Measurements from ENCODE around the gene PGP. TPM values are rescaled to one million over a fixed set of nuclear protein-coding genes. Genes with fewer than 3 reads are reported as not detected.

The PGP gene
- total and polyA plus RNA-seq, 10 of the 15 experiments (the other 5 are each of a cell fraction or from before 2014, with no cell fraction given), result 0.42 to 28.0 (median 12.1) TPM

DNA sequence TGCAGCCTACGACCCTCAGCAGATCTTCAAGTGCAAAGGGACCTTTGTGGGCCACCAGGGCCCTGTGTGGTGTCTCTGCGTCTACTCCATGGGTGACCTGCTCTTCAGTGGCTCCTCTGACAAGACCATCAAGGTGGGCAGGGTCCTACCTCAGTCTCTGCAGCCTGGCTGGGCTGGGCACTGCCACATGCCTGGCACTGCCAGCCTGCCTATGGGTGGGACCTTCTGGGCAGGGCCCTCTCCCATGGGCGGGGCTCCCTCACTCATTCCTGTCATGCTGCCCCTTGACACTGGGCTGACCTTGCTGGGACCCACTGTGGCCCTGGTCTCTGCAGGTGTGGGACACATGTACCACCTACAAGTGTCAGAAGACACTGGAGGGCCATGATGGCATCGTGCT, 40.7 kb downstream of the PGP start:
- no peak for ATAC-seq
- Histone ChIP-seq H3K79me2 (ENCODE audit: control insufficient read depth, insufficient read depth, low read length) (no peaks in the 10 kb centered on the region), H3K27me3 (replicated peaks in 1 of 2; ENCODE audit: control insufficient read depth in 2 of 2, insufficient read depth in 2 of 2, low read length in 1 of 2) (no peaks in the 10 kb centered on the region), H3K9me3 (replicated peaks; ENCODE audit: control insufficient read depth, insufficient read depth, low read length) (no peaks in the 10 kb centered on the region), H3K27ac (ENCODE audit: control insufficient read depth, insufficient read depth) (no peak overlapping the region), H2AFZ (ENCODE audit: control insufficient read depth, low read depth, low read length) (no peak overlapping the region), H3K36me3 (ENCODE audit: control insufficient read depth in 2 of 2, insufficient read depth in 2 of 2, low read length in 1 of 2) (peaks cover 7 to 11% of the 10 kb centered on the region in 2 experiments; a peak in 3 of 4 replicates), H3K4me2 (ENCODE audit: control insufficient read depth, insufficient read depth) (no peak overlapping the region), H4K20me1 (ENCODE audit: control insufficient read depth, insufficient read depth) (no peaks in the 10 kb centered on the region), H3K4me3 (no peak overlapping the region), H3K4me1 (ENCODE audit: control insufficient read depth, insufficient read depth, low read length) (no peaks in the 10 kb centered on the region), H3K9ac (ENCODE audit: control insufficient read depth, insufficient read depth, low read length) (no peak overlapping the region)
- DNase-seq (ENCODE audit: low read depth, low spot score), result no peak
- in situ Hi-C loops (cut with MboI) (no loop called here), intact Hi-C loops (cut with micrococcal nuclease; ENCODE audit: unreplicated experiment) (no loop called here)
- POLR2A ChIA-PET, result no interaction called here
- SMC1A ChIA-PET (ENCODE audit: uncharacterized antibody, unreplicated experiment), result no interaction called here
- CTCF ChIA-PET, result no interaction called here
- BruUV-seq (replicated peaks), result no TSS peak
- RAD21 ChIA-PET (ENCODE audit: unreplicated experiment), result no interaction called here
- TF ChIP-seq, protein P1, sequence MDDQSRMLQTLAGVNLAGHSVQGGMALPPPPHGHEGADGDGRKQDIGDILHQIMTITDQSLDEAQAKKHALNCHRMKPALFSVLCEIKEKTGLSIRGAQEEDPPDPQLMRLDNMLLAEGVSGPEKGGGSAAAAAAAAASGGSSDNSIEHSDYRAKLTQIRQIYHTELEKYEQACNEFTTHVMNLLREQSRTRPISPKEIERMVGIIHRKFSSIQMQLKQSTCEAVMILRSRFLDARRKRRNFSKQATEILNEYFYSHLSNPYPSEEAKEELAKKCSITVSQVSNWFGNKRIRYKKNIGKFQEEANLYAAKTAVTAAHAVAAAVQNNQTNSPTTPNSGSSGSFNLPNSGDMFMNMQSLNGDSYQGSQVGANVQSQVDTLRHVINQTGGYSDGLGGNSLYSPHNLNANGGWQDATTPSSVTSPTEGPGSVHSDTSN (IDR thresholded peaks at IDR 0.05; ENCODE audit: insufficient replicate concordance, low read depth, low read length), result no peak
- no peak for TF ChIP-seq IRF4 (IDR thresholded peaks at IDR 0.05; ENCODE audit: low read depth, low read length)
- TF ChIP-seq, protein P2, sequence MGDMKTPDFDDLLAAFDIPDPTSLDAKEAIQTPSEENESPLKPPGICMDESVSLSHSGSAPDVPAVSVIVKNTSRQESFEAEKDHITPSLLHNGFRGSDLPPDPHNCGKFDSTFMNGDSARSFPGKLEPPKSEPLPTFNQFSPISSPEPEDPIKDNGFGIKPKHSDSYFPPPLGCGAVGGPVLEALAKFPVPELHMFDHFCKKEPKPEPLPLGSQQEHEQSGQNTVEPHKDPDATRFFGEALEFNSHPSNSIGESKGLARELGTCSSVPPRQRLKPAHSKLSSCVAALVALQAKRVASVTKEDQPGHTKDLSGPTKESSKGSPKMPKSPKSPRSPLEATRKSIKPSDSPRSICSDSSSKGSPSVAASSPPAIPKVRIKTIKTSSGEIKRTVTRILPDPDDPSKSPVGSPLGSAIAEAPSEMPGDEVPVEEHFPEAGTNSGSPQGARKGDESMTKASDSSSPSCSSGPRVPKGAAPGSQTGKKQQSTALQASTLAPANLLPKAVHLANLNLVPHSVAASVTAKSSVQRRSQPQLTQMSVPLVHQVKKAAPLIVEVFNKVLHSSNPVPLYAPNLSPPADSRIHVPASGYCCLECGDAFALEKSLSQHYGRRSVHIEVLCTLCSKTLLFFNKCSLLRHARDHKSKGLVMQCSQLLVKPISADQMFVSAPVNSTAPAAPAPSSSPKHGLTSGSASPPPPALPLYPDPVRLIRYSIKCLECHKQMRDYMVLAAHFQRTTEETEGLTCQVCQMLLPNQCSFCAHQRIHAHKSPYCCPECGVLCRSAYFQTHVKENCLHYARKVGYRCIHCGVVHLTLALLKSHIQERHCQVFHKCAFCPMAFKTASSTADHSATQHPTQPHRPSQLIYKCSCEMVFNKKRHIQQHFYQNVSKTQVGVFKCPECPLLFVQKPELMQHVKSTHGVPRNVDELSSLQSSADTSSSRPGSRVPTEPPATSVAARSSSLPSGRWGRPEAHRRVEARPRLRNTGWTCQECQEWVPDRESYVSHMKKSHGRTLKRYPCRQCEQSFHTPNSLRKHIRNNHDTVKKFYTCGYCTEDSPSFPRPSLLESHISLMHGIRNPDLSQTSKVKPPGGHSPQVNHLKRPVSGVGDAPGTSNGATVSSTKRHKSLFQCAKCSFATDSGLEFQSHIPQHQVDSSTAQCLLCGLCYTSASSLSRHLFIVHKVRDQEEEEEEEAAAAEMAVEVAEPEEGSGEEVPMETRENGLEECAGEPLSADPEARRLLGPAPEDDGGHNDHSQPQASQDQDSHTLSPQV (IDR thresholded peaks at IDR 0.05), result no peak
- TF ChIP-seq, protein P3, sequence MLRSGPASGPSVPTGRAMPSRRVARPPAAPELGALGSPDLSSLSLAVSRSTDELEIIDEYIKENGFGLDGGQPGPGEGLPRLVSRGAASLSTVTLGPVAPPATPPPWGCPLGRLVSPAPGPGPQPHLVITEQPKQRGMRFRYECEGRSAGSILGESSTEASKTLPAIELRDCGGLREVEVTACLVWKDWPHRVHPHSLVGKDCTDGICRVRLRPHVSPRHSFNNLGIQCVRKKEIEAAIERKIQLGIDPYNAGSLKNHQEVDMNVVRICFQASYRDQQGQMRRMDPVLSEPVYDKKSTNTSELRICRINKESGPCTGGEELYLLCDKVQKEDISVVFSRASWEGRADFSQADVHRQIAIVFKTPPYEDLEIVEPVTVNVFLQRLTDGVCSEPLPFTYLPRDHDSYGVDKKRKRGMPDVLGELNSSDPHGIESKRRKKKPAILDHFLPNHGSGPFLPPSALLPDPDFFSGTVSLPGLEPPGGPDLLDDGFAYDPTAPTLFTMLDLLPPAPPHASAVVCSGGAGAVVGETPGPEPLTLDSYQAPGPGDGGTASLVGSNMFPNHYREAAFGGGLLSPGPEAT (IDR thresholded peaks at IDR 0.05; ENCODE audit: low read depth), result no peak
- no peak for TF ChIP-seq CHD4 (IDR thresholded peaks at IDR 0.05)
- TF ChIP-seq SMC3 (IDR thresholded peaks at IDR 0.05; ENCODE audit: borderline replicate concordance, low read length), result no peak
- TF ChIP-seq, protein P4, sequence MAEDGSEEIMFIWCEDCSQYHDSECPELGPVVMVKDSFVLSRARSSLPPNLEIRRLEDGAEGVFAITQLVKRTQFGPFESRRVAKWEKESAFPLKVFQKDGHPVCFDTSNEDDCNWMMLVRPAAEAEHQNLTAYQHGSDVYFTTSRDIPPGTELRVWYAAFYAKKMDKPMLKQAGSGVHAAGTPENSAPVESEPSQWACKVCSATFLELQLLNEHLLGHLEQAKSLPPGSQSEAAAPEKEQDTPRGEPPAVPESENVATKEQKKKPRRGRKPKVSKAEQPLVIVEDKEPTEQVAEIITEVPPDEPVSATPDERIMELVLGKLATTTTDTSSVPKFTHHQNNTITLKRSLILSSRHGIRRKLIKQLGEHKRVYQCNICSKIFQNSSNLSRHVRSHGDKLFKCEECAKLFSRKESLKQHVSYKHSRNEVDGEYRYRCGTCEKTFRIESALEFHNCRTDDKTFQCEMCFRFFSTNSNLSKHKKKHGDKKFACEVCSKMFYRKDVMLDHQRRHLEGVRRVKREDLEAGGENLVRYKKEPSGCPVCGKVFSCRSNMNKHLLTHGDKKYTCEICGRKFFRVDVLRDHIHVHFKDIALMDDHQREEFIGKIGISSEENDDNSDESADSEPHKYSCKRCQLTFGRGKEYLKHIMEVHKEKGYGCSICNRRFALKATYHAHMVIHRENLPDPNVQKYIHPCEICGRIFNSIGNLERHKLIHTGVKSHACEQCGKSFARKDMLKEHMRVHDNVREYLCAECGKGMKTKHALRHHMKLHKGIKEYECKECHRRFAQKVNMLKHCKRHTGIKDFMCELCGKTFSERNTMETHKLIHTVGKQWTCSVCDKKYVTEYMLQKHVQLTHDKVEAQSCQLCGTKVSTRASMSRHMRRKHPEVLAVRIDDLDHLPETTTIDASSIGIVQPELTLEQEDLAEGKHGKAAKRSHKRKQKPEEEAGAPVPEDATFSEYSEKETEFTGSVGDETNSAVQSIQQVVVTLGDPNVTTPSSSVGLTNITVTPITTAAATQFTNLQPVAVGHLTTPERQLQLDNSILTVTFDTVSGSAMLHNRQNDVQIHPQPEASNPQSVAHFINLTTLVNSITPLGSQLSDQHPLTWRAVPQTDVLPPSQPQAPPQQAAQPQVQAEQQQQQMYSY (CRISPR knock-in tag; IDR thresholded peaks at IDR 0.05), result no peak
- TF ChIP-seq TCF3 (IDR thresholded peaks at IDR 0.05; ENCODE audit: borderline replicate concordance, insufficient read depth, low read depth, low read length), result no peak
- no peak for FAIRE-seq
- 92% methylated on average over 3 of the region's 4 CpGs for WGBS (ENCODE audit: insufficient coverage, insufficient replicate concordance, low lambda C conversion rate, missing lambda C conversion rate)
